ENCODE results near the gene UBTF.

The UBTF gene

DNA sequence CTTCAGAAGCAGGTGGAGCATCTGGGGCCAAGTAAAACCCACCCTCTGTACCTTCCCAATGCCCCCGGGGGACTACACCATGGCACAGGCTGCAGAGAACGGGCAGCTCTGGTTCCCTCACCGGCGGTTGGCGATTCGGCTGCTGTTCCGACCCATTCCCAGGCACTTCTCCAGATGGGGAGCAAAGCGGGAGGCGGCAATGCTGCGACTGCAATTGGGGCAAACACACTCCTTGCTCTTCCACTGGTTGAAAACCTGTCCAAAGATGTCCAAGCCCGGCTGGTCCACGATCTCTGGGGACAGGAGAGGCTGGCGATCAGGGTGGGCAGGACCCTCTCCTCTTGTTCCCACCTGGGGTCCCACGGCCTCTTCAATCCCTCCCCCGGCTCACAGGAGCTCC, 22.4 kb downstream of the UBTF start:
- DNase-seq (ENCODE audit: low read depth): no peak

DNA sequence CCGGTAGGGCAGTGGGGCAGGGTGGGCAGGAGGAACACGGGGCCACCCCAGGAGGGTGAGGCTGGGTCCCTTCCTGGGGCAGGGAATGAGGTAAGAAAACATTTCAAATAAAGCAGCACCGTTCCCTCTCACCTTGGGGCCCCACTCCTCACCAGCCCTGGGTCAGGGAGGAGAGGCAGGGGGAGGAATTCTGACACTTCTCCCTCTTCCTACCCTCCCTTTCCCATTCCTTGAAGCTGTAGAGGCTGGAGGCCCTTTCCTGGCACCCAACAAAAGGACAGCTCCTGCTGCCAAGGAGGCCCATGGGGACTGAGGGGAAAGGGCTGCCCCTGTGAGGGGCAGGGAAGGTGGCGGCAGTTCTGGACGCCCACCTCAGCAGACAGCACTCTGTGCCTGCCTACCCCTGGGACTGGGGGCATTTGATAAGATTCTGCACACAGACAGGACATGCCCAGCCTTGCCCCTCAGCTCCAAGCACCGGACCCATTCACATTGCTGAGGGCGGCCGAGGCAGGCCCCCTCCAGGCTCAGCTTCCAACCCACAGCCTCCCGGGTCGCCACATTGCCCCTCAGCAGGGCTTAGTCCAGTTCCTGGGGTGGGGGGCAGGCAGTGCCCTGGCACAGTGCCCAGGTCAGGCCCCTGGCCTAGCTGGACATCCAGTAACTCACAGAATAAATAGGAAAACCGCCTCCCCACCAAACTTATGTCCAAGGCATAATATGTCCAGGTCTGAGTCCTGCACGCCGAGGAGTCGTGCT, 26.0 kb downstream of the UBTF start:
- no peak for DNase-seq (ENCODE audit: low read depth)

DNA sequence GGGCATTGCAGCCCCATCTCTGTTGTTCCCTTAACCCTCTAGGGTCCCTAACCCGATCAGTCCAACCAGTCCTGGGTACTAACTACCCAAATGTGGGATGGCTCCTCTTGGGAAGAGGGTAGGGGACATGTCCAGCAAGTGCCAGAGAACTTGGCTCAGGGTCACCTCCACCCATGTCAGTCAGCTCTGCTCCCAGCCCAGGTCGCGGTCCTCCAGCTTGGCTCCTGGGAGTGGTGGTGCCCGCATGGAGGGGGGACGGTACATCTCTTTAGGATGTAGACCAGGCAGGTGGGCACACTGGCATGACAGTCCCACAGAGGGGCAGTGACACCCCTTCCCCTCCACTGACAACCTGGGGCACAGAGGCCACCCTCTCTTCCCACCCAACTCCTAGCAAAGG, 26.7 kb downstream of the UBTF start:
- DNase-seq (ENCODE audit: low read depth): no peak

DNA sequence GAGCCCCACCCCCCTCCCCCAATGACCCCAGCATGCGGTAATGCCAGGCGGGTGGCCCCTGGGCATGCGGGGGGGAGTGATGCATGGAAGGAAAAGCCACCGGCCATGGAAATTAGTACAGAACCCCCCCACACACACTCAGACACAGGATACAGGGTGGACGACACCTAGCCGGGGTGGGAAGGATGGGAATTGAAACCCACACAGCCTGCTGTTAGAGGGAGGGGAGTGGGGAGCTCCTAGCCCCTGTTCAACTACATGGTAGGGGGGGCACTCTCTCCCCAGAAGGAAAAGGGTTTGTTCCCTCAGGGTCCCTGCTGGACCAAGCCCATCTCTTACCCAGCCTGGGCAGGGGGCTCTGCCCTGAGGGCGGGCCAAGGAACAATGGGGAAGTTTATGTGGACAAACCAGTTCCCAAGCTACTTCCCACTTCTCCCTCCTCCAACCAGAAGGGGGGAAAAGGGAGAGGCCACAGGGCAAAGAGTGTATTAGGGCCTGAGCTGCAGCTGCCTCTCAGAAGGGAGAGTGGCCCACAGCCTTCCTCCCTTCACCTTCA, 27.5 kb downstream of the UBTF start:
- DNase-seq (ENCODE audit: low read depth): no peak

DNA sequence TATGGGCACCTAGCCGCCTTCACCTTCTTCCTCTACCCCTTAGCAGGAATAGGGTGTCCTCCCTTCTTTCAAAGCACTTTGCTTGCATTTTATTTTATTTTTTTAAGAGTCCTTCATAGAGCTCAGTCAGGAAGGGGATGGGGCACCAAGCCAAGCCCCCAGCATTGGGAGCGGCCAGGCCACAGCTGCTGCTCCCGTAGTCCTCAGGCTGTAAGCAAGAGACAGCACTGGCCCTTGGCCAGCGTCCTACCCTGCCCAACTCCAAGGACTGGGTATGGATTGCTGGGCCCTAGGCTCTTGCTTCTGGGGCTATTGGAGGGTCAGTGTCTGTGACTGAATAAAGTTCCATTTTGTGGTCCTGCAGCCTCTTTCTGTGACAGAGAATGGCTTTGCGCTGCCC, 28.1 kb downstream of the UBTF start:
- DNase-seq (ENCODE audit: low read depth): no peak

DNA sequence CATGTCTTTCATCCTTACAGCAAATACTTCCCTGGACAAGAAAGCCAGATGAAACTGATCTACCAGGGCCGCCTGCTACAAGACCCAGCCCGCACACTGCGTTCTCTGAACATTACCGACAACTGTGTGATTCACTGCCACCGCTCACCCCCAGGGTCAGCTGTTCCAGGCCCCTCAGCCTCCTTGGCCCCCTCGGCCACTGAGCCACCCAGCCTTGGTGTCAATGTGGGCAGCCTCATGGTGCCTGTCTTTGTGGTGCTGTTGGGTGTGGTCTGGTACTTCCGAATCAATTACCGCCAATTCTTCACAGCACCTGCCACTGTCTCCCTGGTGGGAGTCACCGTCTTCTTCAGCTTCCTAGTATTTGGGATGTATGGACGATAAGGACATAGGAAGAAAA, 29.0 kb downstream of the UBTF start:
- DNase-seq (ENCODE audit: low read depth): no peak

DNA sequence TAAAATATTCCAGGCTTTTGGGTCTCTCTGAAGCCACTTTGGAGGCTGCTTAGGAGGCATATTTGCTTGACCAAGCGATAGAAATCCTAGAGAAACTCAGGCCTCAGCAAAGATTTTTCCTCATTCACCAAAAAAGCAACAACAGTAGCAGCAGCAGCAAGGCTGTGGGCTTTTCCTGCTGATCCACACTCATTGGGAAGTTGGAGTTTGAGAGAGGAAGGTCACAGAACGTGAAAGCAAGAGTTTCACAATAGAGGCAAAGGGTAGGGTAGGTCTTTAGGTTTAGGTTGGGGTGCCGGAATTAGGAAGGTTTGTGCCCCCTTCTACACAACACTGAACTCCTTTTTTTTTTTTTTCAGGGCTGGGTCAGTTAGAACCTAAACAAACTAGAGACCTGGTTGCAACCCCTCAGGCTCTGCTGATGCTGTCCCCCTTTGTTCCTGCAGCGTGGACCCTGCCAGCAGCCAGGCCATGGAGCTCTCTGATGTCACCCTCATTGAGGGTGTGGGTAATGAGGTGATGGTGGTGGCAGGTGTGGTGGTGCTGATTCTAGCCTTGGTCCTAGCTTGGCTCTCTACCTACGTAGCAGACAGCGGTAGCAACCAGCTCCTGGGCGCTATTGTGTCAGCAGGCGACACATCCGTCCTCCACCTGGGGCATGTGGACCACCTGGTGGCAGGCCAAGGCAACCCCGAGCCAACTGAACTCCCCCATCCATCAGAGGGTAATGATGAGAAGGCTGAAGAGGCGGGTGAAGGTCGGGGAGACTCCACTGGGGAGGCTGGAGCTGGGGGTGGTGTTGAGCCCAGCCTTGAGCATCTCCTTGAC, 30.7 kb downstream of the UBTF start:
- DNase-seq (ENCODE audit: low read depth): no peak

DNA sequence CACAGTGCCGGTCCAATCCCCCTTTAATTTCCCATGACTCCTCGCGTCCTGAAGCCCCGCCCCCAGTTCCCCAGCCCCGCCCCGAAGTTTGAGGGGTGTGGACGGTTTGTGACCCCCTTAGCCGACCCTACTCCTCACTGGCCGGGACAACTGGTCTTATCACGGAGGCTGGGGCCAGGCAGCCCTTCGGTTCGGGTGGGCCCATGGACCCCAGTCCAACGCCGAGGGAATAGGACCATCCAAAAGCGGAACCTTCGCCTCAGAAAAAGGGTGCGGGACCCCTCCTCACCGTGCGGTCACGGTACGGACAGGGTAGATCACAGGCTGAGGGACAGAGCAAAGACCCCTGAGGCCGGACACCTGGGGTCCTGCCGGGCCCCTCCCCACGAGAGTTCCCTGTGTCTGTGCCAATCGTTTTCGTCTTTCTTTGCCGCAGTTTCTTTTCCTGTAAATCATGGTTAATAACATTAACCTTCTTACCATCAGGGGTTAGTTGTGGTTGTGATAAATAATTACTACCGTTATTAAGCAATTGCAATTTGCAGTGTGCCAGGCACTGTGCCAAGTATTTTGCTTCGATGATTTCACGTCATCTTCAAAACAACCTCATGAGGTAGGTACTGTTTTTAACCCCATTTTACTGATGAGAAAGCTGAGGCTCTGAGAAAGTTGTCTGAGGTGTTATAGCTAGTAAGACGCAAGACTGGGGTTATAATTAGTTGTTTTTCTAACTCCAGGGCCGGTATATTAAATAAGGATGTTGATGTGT, 32.2 kb downstream of the UBTF start:
- DNase-seq (ENCODE audit: low read depth): peak; percentile 63

DNA sequence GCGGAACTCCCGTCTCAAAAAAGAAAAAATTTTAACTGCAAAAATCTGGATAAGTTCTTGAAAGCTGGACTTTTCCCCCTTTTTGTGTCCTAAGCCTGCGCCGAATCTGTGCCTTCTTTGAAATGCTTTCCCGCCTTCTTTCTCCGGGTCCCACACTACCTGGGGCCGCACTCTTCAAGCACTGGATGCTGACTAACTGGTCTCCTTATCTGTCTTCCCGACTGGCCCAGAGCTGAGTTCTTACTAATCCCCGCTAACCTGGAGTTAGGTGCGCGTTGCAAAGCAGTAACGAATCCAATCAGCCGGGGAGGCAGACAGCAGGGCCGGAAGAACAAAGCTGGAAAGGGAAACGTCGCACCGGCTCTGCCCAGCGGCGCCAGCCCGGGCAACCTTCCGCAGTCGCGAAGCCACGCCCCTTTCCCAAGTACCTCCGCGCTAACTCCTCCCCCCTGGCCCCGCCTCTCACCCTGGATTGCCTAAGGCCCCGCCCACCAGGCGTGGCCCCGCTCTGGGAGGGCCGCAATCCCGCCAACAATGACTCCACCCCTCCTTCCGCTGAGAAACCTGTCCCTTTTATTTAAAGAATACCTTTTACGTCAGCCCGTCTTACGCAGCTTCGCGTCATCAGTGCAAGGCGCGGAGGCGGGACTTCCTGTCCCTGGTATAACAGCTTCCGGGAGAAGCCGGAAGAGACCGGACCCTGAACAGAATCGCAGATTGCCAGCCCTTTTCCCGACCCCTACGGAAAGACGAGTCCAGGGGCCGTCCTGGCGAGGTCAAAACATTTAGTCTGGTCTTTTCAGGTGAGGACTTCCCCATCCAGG, 33.0 kb downstream of the UBTF start, which contains the start of gene TMUB2:
Gene TMUB2, plus strand, starts transcription at position 666 of the 824 bp plus-strand sequence. CDS start 737 bp downstream, outside the sequence.
- peak; percentile 98 for DNase-seq (ENCODE audit: low read depth)

DNA sequence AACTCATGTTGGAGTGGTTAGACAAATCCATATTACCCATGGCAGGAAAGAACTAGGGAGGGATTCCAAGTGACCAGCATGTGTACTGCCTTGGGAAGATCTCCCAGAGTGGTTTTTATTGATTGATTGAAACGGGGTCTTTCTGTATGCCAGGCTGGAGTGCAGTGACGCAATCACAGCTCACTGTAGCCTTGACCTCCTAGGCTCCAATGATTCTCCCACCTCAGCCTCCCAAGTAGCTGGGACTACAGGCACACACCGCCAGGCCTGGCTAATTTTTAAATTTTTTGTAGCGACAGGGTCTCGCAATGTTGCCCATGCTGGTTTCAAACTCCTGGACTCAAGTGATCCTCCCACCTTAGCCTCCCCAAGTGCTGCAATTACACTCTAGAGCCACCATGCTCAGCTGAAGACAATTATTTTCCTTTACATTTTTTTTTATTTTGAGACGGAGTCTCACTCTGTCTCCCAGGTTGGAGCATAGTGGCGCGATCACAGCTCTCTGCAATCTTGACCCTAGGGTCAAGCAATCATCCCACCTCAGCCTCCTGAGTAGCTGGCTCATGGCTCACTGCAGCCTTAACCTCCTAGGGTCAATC, 35.2 kb downstream of the UBTF start:
- DNase-seq (ENCODE audit: low read depth): no peak

DNA sequence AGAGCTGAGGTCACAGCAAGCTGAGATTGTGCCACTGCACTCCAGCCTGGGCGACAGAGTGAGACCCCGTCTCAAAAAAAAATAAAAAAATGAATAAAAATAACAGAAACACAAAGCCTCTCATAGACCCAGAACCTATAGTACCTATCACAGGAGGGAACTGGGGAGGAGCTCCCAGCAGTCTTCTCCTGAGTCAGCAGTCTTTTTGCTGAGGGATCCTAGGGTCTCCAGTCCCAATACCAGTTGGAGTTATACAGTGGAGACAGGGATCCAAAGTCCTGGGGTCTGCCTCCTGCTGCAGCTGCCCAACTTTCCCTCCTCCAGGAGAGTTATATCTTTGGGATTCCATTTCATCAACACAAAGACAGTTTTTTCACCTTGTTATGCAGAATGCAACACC, 36.5 kb downstream of the UBTF start:
- no peak for DNase-seq (ENCODE audit: low read depth)

DNA sequence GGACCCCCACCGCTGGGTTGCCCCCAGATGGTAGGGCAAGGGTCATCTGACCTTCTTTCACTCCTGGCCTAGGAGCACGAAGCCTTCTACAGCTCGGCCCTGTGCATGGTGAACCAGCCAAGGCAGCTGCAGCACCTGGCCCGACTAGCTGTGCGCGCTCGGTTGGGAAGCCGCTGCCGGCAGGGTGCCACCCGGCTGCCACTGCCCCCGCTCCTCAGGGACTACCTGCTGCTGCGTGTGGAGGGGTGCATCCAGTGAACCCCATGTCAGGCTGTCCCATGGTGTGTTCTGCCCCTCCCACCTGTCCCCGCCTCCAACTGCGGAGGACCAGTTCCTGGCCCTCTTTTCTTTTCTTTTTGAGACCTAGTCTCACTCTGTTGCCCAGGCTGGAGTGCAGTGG, 41.3 kb downstream of the UBTF start:
- no peak for DNase-seq (ENCODE audit: low read depth)

DNA sequence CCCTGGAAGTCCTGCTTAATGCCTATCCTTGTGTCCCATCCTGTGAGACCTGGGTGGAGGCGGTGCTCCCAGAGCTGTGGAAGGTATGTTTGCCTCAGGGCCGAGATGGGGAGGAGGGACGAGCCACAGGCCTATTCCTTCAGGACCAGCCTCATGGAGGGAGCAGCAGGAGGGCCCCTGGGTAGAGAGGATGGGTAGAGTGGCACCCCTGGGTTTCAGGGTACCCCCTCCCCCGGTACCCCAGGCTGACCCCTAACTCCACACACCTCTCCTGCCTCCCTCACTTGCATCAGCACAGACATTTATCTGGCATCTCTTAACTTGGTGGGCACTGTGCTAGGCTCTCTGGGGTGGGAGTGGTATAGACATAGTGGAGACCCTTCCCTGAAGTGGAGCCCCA, 41.8 kb downstream of the UBTF start:
- no peak for DNase-seq (ENCODE audit: low read depth)

DNA sequence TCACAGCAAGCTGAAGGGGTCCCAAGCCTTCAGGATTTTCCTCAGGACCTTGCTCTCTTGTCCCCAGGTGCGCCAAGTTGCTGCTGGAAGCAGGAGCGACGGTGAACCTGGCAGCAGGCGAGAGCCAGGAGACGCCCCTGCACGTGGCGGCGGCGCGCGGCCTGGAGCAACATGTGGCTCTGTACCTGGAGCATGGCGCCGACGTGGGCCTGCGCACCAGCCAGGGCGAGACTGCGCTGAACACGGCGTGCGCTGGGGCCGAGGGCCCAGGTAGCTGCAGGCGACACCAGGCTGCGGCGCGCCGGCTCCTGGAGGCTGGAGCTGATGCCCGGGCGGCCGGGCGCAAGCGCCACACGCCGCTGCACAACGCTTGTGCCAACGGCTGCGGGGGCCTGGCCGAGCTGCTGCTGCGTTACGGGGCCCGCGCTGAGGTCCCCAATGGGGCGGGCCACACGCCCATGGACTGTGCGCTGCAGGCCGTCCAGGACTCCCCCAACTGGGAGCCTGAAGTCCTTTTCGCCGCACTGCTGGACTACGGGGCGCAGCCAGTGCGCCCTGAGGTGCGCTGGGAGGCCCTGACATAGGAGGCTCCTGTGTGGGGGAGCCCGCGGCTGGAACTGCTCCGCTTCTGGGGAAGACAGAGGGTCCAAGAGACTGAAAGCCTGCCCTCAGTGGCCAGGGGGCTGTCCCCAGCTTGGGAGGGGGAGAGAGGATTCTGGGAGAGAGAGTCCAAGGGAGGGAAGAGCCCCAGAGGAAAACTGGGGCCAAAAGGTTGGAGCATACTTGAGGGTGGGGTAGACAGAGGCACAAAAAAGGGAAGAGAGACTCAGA, 42.6 kb downstream of the UBTF start:
- DNase-seq (ENCODE audit: low read depth): no peak

DNA sequence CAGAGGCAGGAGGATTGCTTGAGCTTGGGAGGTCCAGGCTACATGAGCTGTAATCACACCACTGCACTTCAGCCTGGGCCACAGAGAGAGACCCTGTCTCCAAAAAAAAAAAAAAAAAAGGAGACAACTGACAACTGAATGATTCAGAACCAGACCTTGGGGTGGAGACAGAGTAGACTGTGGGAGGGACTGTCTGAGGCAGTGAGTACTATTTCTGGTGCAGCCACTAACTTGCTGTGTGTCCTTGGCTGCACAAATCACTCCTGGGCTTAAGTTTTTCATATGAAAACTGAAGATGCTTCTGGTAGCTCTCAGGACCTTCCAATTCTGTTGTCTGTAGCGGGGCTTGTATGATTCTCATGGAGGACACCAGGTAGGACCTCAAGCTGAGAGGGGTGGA, 43.2 kb downstream of the UBTF start:
- DNase-seq (ENCODE audit: low read depth): no peak

DNA sequence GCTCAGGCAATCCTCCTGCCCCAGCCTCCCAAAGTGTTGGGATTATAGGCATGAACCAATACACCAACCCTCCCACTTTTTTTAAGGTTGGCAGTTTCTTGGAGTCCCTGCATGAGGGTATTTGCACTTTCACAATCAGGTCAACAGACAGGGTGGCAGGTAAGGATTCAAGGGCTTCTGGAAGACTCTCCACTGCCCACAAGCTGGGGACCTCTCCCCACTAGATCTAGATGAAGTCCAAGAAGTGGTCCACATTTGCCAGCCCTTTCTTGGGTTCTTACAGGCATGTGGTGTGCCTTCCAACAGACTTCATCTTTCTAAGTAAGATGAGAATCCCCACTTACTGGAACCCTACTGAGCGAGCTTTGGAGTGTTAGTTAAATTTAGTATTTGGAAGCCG, 45.0 kb downstream of the UBTF start:
- DNase-seq (ENCODE audit: low read depth): no peak

DNA sequence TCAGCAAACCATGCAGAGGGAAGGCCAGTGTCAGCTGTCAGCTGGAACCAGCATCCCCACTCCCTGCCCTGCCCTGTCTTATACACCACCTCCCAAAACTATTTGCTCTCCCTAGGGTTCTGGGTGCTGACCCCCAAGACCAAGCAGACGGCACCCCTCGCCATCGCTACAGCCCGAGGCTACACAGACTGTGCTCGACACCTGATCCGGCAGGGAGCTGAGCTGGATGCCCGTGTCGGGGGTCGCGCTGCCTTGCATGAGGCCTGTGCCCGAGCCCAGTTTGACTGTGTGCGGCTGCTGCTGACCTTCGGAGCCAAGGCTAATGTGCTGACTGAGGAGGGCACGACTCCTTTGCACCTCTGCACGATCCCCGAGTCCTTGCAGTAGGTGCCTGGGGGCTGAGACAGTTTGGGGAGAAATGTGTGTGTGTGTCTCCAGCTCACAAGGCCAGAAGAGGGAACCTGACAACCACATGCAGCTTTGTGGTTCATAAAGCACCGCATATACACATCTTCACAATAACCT, 47.5 kb downstream of the UBTF start:
- DNase-seq (ENCODE audit: low read depth): no peak

DNA sequence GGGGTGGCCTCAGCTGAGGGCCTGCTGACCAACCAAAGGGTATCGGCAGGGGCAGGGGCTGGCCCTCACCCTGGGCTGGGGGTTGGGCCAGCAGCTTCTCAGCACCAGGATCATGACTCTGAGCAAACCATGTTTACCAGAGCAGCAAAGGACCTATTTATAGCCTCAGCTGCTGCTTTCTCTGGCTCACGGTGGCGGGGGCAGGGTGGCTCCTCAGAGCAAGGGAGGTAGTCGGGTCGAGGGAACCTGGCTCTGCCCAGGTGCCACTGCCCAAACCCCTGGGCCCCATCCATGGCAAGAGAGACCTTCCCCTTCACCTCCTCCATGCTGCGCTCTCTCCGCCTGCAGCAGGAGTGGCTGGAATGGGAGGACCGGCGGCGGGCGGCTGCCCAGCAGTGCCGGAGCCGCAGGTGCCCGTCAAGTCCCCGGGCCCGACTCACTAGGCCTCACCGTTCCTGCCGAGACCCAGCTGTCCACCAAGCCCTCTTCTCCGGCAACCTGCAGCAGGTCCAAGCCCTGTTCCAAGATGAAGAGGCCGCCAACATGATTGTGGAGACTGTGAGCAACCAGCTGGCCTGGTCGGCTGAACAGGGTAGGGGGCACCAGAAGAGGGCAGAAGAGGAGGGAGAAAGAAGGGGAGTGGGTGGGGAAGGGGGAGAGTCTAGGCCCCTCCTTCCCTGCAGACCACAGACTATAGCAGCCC, 48.8 kb downstream of the UBTF start, which contains the start of gene ASB16:
Gene ASB16, plus strand, starts transcription at position 206 of the 703 bp plus-strand sequence. Its CDS starts 86 bp downstream, at position 292.
- no peak for DNase-seq (ENCODE audit: low read depth)

DNA sequence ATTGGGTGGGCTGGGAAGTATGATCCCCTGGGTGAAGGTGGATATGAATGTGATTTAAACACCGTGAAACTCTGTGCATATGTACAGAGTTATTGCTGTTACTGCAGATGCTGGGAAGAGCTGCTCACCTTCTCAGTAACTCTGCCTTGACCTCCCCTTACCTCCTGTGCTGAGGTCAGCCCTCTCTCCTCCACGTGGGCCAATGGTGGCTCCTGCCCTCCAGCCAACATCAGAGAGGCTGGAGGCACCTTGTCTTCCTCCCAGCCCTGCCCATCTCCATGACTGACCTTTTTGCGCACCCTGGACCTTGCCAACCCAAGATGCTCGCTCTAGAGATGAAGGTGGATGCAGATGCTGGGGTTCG, 49.4 kb downstream of the UBTF start:
- no peak for DNase-seq (ENCODE audit: low read depth)

Data from stimulated activated CD8-positive, alpha-beta memory T cell treated with anti-CD3 and anti-CD28 coated beads, Interleukin-7, amount 100 ng/mL, for 24 hours (primary cell).